WTC11 (cell line): ENCODE data around the gene DENND1B.

ENCODE experiments used
- CBFB ChIP-seq: sonication (generic); formaldehyde crosslinking; IDR thresholded peaks from 2 replicates; pipeline ENCODE4 v1.8.1; 2022; ENCODE audit warnings: mild to moderate bottlenecking, low read depth, missing genetic modification reagents
- CTCF ChIP-seq: fragments of 200-600 bp; IDR thresholded peaks from 2 replicates; pipeline ENCODE4 v1.8.0; 2022; ENCODE audit warnings: antibody characterized with exemption
- ESRRA ChIP-seq: sonication (generic); formaldehyde crosslinking; IDR thresholded peaks from 2 replicates; pipeline ENCODE4 v1.8.1; 2022; ENCODE audit warnings: mild to moderate bottlenecking, missing genetic modification reagents, borderline replicate concordance
- FOXP4 ChIP-seq: sonication (generic); formaldehyde crosslinking; IDR thresholded peaks from 2 replicates; pipeline ENCODE4 v1.8.0; 2022; ENCODE audit warnings: mild to moderate bottlenecking, missing genetic modification reagents
- MAX ChIP-seq: sonication (generic); formaldehyde crosslinking; IDR thresholded peaks from 2 replicates; pipeline ENCODE4 v1.8.0; 2022; ENCODE audit warnings: mild to moderate bottlenecking, missing genetic modification reagents
- MLX ChIP-seq: sonication (generic); formaldehyde crosslinking; IDR thresholded peaks from 2 replicates; pipeline ENCODE4 v1.8.1; 2023; ENCODE audit warnings: mild to moderate bottlenecking, missing genetic modification reagents, moderate library complexity
- NFYB ChIP-seq: sonication (generic); formaldehyde crosslinking; conservative IDR thresholded peaks from 2 replicates; pipeline ENCODE4 v1.8.0; 2022; ENCODE audit warnings: low read depth, missing genetic modification reagents
- NR2C2 ChIP-seq: sonication (generic); formaldehyde crosslinking; IDR thresholded peaks from 2 replicates; pipeline ENCODE4 v1.8.0; 2022; ENCODE audit warnings: mild to moderate bottlenecking, missing genetic modification reagents
- SP1 ChIP-seq: sonication (generic); formaldehyde crosslinking; conservative IDR thresholded peaks from 2 replicates; pipeline ENCODE4 v1.8.1; 2022; ENCODE audit warnings: missing genetic modification reagents
- USF2 ChIP-seq: sonication (generic); formaldehyde crosslinking; IDR thresholded peaks from 2 replicates; pipeline ENCODE4 v1.8.1; 2023; ENCODE audit warnings: mild to moderate bottlenecking, missing genetic modification reagents, moderate library complexity
- ZNF121 ChIP-seq: sonication (generic); formaldehyde crosslinking; IDR thresholded peaks from 2 replicates; pipeline ENCODE4 v1.8.0; 2023; ENCODE audit warnings: missing genetic modification reagents

GRCh38 chr1:197675583-197676208 is 99.6 kb downstream of the DENND1B start:
- TF ChIP-seq CBFB (CRISPR knock-in tag), result no peak
- no peak for TF ChIP-seq FOXP4 (CRISPR knock-in tag)
- TF ChIP-seq CTCF, result no peak
- TF ChIP-seq USF2 (CRISPR knock-in tag), result no peak
- no peak for TF ChIP-seq NR2C2 (CRISPR knock-in tag)
- no peak for TF ChIP-seq ZNF121 (CRISPR knock-in tag)
- no peak for TF ChIP-seq MLX (CRISPR knock-in tag)
- no peak for TF ChIP-seq NFYB (CRISPR knock-in tag)
- no peak for TF ChIP-seq SP1 (CRISPR knock-in tag)
- TF ChIP-seq MAX (CRISPR knock-in tag), result no peak
- no peak for TF ChIP-seq ESRRA (CRISPR knock-in tag)
